Activated CD8-positive, alpha-beta memory T cell treated with anti-CD3 and anti-CD28 coated beads for 4 hours (primary cell): Measurements from ENCODE around the gene F13B.
"Not testable (repeated sequence)": the region's sequence is repeated elsewhere in the genome, so short reads cannot be mapped to it uniquely, and the experiment has no call there.

ENCODE experiments used
- DNase-seq, 2 donors: peaks; one replicate each; pipeline ENCODE4 v3.0.0-alpha.2; 2020; ENCODE audit warnings: low read depth in 2 of 2

Gene F13B

GRCh38 chr1:197042676-197043341 is 24.3 kb downstream of the F13B start:
- no peak for DNase-seq

GRCh38 chr1:197041486-197042353 is 25.3 kb downstream of the F13B start:
- no peak for DNase-seq

- no peak for DNase-seq
Measured at GRCh38 chr1:197036861-197037260, 30.2 kb downstream of the F13B start.

GRCh38 chr1:197034631-197035339 is 32.3 kb downstream of the F13B start:
- not testable (repeated sequence) for DNase-seq

GRCh38 chr1:197029749-197030148 is 37.3 kb downstream of the F13B start:
- DNase-seq: no peak

DNA sequence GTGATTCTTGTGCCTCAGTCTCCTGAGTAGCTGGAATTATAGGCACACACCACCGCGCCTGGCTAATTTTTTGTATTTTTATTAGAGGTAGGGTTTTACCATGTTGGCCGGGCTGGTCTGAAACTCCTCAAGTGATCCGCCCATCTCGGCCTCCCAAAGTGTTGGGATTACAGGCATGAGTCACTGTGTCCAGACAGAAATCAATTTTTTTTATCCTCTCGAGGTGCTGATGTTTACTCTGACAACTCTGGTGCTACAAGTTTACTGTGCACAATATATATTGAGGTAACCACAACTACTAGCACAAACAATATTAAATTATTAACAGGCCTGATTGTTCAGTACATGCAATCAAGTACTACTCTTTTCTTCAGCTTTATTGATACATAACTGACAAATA is 39.7 kb downstream of the F13B start:
- no peak for DNase-seq

GRCh38 chr1:197024460-197024859 is 42.6 kb downstream of the F13B start:
- DNase-seq: no peak

GRCh38 chr1:197021716-197022115 is 45.3 kb downstream of the F13B start:
- no peak for DNase-seq

DNA sequence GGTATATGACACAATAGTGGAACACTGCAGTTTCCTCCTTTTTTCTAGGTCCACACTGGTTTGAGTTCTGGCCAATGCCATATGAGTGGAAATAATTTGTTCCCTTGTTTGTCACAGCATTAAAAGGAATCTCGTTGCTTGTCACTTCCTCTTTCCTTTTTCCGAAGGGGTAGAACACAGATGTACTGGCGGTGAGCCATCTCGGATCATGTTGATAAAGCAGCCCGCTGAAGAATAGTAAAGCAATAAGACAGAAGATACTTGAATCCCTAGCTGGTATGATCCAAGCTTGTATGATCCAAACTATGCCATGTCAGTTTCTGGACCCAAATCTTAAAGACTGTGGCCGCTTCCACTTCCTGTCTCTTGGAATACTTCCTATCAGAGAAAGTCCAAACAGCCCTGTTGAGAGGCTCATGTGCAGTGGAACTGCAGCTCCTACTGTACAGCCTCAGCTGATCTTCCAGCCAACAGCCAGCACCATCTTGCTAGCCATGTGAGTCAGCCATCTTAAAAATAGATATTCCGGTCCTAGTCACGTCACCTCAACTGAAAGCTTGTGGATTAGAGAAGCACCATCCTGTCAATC is 49.4 kb downstream of the F13B start:
- no peak for DNase-seq

DNA sequence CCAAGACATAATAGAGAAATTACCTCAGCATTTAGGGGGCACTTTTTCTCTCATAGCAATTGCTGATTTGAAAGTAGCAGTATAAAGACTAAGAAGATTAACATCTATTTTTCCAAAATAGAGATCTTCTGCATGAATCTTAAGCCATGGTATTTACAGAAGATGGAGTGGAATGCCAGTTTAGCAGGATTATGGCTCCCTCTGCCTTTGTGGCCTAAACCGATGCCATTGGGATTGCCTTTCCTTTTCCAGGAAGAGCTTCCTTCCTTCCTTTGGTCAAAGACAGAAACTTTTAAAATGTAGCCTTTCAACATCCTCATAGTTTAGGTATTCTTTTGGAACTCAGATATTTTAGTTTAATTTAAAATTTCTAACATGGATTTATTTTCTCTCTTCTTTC is 50.3 kb downstream of the F13B start:
- DNase-seq: no peak

GRCh38 chr1:197013234-197013633 is 53.8 kb downstream of the F13B start:
- DNase-seq: no peak

GRCh38 chr1:197011614-197012013 is 55.4 kb downstream of the F13B start:
- no peak for DNase-seq

DNA sequence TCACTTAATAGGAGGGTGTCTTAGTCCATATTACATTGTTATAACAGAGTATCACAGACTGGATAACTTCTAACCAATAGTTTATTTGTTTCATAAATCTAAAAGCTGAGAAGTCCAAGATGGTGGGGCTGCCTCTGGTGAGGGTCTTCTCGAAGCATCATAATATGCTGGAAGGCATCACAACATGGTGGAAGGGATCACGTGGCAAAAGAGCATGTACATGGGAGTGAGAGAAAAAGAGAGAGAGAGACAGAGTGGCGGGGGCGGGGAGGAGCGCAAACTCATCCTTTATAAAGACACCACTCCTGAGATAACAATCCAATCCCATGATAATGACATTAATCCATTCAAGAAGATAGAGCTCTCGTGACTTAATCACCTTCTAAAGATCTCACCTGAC is 58.2 kb downstream of the F13B start:
- DNase-seq: no peak

- no peak for DNase-seq
Measured at GRCh38 chr1:197003132-197003531, 63.9 kb downstream of the F13B start.

DNA sequence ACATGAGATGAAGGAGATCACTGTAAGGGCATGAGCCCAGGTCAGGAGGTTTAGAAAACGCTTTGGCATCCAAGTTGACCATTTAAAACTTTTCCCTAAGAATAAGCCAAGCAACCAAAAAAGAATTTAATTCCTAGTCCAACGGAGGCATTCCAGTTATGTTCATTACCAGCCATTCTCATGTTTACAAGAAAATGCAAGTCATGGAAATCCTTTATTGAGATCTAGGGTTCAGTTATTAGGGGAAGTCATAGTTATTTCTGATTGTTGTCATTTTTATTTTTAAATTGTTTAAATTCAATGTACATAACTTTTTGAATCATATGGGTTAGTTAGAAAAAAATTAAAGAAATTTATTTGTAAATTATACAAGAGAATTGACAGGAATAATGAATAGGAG is 65.2 kb downstream of the F13B start:
- no peak for DNase-seq

DNA sequence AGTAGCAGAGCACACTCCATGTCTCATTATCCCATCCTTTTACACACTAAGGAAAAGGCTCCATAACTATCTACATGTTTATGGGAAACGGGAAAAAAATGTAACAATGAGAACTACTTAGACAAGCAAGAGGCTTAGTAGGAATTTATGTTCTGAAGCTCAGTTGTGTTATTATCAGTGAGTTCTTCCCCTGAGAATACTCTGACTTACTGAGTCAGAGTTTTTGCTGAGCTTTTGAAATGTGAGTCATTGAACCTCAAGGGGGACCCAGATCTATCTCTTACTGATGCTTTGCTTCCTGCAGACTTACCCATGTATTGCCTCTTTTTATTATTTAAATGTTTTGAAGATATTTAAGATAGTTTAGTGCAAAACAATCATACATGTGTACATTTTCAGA is 69.6 kb downstream of the F13B start:
- no peak for DNase-seq

- DNase-seq: no peak
Measured at GRCh38 chr1:196993916-196994315, 73.1 kb downstream of the F13B start.

- not testable (repeated sequence) for DNase-seq
Measured at GRCh38 chr1:196991919-196992651, 75.0 kb downstream of the F13B start.
